Body of pancreas (tissue), 4 donors: Measurements from ENCODE around the gene GPR155.
"Not testable (repeated sequence)": the region's sequence is repeated elsewhere in the genome, so short reads cannot be mapped to it uniquely, and the experiment has no call there.

Source experiments
- POLR2A ChIP-seq, 3 donors: fragments of 450-650 bp; IDR thresholded peaks; one replicate each; pipeline ENCODE4 v1.6.1; 2016; ENCODE audit warnings: antibody characterized with exemption in 3 of 3, mild to moderate bottlenecking in 2 of 3
- TF ChIP-seq, protein P1 (sequence below), 7 experiments: fragments of 450-650 bp in 4 of 7; fragments of 200-600 bp in 3 of 7; sonication (generic) in 3 of 7; IDR thresholded peaks; one replicate each; pipeline ENCODE4 v1.5.1; 2016 to 2019; ENCODE audit warnings: antibody characterized with exemption in 7 of 7

DNA sequence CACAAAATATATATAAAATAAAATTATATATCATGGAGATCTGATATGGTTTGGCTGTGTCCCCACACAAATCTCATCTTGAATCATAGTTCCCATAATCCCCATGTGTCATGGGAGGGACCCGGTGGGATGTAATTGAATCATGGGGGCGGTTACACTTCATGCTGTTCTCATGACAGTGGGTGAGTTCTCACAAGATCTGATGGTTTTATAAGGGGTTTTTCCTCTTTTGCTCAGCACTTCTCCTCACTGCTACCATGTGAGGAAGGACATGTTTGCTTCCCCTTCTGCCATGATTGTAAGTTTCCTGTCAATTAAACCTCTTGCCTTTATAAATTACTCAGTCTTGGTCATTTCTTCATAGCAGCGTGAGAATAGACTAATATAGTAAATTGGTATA is 98.1 kb downstream of the GPR155 start:
- TF ChIP-seq, protein P1, sequence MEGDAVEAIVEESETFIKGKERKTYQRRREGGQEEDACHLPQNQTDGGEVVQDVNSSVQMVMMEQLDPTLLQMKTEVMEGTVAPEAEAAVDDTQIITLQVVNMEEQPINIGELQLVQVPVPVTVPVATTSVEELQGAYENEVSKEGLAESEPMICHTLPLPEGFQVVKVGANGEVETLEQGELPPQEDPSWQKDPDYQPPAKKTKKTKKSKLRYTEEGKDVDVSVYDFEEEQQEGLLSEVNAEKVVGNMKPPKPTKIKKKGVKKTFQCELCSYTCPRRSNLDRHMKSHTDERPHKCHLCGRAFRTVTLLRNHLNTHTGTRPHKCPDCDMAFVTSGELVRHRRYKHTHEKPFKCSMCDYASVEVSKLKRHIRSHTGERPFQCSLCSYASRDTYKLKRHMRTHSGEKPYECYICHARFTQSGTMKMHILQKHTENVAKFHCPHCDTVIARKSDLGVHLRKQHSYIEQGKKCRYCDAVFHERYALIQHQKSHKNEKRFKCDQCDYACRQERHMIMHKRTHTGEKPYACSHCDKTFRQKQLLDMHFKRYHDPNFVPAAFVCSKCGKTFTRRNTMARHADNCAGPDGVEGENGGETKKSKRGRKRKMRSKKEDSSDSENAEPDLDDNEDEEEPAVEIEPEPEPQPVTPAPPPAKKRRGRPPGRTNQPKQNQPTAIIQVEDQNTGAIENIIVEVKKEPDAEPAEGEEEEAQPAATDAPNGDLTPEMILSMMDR (IDR thresholded peaks at IDR 0.05), result not testable (repeated sequence)
- TF ChIP-seq POLR2A (IDR thresholded peaks at IDR 0.05), result not testable (repeated sequence)
